GM11168 (cell line): ENCODE data around the gene TCEA3.

Experiments used
- in situ Hi-C: fragments of 300-500 bp; cut with MboI; formaldehyde crosslinking; loops from one replicate; pipeline ENCODE4 v1.12.0; 2022; ENCODE audit warnings: low sequenced_read_pairs; ENCODE audit not compliant: unreplicated experiment

TCEA3 gene

DNA sequence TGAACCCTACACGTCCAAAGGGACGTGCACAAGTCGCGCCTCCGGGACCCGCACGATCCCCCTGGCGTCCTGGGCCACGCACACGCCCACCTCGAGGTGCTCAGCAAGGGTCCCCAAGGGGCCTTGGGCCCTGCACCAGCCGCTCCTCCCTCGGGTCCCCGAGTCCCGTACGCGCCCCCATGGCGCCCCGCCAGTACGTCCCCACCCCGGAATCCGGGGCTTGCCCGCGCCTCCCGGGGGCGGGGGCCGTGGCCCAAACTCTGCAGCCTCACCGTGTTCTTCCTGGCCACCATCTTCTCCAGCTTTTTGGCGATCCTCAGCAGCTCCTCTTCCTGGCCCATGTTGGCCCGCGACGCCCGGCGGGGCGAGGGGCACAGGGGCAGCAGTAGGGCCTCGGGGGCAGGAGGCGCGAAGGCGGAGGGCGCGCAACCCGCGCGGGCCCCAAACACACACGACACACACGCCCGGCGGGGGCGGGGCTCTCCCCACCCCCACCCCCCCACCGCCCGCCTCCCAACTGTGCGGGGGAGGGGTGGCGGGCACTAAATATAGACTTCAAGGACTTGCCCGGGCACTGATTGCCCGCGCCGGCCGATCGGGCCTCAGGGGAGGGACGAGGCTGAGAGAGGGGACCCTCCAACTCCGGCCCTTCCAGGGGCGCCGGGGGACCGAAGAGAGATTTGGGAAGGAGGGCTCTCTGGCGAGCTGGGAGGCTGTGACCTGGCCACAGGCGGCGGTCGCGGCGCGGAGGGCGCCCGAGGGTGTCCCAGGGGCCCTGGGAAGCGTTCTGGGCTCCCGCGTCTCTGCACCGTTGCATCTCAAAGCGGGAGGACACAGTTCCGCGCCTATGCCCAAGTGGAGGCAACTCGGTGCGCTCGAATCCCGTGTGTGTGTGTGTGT is at the start of gene TCEA3:
Gene TCEA3 (minus strand): TSS at position 456 of the 900 bp plus-strand sequence. CDS start 115 bp downstream, at position 341.
- in situ Hi-C loops: no loop called here

DNA sequence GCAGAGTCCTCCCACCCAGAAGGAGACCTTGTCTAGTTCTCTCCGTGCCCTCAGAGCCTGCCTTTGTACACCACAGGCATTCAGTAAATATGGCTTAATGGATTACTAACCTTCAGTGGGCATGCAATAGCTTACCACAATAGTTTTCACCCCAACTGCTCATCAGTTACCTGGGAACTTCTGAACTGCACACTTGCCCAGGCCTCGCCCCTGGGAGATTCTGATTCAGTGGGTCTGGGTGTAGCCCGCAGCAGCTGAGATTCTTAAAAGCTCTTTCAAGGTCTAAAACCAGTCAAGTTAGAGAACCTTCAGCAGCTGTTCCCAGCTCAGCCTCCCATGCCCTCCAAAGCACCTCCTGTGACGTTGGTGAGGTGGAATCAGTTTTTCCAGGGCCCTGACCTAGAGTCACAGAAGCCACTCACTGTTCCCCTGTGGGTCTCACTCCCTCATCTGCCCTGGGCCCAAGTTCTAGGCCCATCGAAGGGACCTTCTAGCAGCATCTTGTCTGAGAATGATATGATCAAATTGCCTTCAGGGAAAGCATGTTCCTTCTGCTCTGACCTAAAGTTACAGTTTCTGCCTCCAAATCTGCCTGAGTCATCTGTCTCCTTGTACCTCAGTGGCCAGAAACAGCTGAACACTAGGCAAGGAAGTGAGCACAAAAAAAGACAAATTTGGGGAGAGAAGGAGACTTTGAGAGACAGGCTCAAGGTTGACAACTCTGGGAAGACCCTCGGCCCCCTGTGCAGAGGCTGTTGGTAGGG is 48.7 kb upstream of the TCEA3 start:
- in situ Hi-C loops: no loop called here

DNA sequence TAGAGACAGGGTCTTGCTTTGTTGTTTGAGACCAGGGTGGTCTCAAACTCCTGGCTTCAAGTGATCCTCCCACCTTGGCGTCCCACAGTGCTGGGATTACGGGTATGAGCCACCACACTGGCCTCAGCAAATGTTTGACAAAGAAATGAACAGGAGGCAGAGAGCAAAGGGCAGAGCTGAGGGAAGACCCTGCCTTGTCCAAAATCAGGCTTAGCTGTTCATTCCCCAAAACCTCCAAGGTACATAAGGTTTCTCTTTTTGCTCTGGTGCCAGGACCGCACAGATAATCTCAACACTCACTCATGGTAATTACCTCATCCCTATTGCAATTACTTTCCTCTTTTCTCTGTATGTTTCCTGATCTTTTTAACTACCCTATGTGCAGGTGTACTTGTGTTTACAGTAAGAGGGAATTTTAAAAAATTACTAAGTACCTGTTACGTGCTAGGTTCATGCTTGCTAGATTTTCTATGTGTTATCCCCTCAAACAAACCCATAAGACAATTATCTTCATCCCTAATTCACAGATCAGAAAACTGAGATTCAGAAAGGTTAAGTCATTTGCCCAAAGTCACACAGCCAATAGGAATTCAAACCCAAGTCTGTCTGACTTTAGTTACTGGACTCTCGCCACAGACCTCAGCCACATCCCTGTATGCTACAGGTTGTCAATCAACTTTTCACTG is 47.9 kb upstream of the TCEA3 start:
- in situ Hi-C loops: no loop called here

DNA sequence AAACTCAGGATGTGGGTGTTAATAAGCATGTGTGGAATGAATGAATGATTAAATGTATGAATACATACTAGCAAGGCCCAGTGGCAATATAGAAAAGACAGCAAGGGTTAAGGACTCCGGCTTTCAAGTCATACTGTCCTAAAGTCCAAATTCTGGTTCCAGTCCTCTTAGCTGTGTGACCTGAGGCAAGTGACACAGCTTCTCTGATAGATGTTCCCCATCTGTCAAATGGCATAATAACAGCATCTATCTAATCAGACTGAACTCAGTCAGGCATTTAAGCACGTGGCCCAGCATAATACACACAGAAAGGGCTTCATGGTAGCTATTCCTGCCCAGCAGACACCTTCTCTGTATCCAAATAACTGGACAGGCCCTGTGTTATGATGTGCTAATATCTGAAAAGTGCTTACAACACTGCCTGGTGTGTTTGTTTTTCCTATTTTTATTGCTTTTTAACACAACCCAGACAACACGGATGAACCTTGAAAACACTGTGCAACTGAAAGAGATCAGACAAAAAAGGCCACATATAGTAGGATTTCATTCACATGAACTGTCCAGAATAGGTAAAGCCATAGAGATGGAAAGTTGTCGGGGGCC is 47.0 kb upstream of the TCEA3 start:
- in situ Hi-C loops: no loop called here

DNA sequence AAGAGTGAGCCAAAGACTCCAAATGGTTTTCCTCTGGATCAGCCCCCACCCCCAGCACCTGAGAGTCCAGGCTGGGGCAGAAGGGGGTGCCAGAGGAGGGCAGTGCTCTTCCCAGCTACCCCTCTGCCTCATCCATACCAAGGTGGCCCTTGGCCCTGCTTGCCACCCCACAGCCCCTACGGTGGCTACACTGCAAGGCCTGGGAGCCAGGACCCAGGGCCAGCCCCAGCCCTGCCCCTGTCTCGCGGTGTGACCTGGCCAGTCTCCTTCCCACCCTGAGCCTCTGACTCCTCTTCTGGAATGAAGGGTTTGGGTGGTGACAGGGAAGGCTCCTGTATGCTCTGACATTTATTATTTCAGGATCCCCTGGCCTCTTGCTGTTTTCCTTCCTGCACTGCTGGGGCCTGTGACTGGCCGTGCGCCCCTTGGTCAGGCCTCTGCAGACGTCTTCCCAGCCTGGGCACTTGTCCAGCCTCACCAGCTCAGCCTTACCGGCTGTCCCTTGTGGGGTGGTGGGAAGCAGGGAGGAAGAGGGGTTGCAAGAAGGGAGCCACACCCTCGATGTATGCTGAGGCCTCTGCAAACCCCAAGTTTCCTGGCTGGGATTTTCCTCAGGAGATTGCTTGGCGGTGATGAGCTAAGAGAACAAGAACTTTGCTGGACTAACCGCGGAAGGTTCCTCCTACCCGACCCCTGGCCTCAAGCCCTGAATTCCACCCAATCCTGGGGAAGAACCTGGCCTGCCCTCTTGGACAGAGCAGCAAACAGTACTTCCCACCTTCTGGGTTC is 45.9 kb upstream of the TCEA3 start:
- in situ Hi-C loops: no loop called here

DNA sequence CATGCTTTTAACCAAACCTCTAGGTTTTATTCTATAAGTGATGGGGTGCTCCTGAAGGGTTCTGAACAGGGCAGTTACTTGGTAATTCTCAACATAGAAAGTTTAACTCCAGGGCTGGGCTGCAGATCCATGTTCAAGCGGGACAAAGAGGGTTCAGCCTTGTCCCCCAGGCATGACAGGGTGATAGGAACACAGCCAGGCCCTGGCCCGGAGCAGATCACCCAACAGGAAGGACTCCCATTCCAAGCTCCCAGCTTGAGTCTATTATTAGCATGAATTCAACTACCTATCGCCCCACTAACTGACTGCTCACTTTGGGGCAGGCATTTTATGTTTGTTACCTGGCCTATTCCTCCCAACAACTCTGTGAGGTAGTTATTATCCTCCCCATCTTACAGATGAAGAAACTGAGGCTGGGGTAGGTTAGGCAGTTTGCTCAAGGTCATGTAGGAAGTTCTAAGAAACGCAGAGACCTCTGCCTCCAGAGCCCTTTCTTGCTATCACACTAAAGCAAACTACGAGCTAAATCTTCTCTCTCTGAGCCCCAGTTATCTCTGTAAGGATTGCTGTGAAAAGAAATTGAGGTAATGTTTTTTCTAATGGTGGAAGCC is 44.9 kb upstream of the TCEA3 start:
- in situ Hi-C loops: no loop called here

DNA sequence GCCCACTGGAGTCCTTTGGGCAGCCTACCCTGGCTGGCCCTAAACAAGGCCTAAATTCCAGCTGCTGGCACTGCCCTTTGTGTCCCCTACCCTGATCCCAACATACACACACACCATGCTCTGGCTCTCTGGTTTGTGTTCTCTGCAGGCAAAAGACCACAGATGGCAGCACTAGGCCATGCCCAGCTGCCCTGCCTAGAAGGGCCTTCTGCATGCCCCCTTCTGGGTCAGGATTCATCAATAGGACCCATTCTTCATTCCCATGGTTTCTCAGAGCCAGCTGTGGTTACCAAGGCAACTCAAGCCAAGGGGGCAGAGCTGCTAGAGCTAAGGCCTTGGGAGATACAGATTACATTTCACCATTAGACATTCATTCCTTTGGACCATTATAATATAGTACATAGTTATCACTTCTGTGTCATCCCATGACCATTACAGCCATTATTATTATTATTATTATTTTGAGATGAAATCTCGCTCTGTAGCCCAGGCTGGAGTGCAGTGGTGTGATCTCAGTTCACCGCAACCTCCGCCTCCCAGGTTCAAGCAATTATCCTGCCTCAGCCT is 42.0 kb upstream of the TCEA3 start:
- in situ Hi-C loops: no loop called here

DNA sequence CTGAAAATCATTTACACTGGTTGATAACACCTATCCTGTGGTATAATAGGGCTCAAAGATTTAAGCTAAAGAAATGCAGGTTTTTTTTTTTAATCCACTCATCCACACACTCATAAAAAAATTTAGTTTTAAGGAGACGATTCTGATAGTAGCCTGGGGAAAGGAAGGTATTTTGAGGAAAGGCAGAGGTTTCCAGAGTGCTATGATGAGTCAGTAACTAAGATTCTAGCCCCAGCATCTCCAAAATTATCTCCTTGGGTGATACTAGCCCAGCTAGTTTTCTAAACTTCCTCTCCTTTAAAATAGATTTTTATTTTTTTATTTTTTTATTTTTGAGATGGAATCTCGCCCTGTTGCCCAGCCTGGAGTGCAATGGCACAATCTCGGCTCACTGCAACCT is 38.7 kb upstream of the TCEA3 start:
- in situ Hi-C loops: no loop called here

DNA sequence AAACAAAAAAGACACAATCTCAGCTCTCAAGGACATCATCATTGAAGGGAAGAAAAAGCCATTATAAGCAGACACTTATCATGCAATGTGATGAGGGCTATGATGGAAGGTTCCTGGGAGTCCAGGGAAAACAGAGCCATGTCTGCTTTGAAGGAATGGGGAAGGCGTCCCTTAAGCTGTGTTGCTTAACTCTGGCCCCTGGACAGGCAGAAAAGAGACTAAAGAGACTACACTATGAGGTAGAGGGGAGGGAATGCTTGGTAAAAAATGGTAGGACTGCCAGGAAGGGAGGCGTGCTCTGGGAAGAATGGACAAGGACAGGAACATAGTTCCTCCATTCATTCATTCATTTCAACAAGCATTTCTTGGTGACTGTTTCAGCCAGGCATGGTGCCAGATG is 38.2 kb upstream of the TCEA3 start:
- in situ Hi-C loops: no loop called here

DNA sequence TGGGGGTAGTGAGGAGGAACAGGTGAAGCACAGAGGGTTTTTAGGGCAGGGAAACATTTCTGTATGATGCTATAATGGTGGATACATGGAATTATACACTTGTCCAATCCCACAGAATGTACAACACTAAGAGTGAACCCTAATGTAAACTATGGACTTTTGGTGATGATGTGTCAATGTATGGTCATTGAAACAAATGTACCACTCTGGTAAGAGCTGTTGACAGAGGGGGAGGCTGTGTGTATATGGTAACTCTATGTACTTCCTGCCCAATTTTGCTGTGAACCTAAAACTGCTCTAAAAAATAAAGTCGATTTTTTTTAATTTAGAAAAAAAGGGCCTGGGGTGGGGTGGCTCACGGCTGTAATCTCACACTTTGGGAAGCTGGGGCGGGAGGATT is 36.5 kb upstream of the TCEA3 start:
- in situ Hi-C loops: no loop called here

DNA sequence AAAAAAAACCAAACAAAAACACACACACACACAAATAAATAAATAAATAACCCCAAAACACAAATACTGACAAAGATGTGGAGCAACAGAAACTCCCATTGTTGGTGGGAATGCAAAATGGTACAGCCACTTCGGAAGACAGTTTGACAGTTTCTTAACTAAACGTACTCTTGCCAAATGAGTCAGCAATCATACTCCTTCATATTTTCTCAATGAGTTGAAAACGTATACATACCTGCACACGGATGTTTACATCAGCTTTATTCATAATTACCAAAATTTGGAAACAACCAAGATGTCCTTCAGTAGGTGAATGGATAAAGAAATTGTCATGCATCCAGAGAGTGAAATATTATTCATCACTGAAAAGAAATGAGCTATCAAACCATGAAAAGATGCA is 36.0 kb upstream of the TCEA3 start:
- in situ Hi-C loops: no loop called here

DNA sequence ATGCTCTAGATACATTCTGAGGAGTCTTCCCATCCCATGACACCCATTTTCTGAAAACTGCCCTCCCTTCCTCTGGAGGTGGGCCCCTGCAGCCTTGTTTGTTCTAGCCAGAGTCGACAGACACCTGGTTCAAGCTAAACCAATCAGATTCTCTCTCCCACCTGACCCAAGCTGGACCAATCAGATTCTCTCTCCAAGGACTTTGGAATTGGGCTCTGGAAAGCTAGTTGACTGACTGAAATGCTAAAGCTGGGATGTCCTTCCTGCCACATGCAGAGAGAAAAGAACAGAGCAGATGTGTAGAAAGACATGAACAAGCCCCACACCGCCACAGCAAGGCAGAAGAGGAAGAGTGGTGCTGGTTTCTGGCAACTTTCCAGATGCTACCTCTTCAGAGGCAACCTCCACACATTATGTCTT is 34.8 kb upstream of the TCEA3 start:
- in situ Hi-C loops: no loop called here

DNA sequence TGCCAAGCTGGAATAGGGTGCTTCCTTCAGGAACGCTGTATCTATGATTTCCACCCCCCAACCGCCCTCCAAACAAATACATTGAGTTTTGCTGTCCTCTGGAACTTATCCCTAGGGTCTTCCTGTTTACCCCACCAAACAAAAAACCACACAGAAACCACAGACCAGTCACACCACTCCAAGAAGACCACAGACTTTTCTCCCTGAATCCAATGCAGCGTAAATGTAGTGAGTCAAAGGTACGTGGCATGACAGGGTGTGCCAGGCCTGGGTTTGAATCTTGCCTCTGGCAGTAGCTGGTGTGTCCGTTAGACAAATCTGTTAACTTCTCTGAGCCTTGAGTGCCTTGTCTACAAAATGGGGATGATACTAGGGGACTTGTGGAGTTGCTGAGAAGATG is 31.7 kb upstream of the TCEA3 start:
- in situ Hi-C loops: no loop called here

DNA sequence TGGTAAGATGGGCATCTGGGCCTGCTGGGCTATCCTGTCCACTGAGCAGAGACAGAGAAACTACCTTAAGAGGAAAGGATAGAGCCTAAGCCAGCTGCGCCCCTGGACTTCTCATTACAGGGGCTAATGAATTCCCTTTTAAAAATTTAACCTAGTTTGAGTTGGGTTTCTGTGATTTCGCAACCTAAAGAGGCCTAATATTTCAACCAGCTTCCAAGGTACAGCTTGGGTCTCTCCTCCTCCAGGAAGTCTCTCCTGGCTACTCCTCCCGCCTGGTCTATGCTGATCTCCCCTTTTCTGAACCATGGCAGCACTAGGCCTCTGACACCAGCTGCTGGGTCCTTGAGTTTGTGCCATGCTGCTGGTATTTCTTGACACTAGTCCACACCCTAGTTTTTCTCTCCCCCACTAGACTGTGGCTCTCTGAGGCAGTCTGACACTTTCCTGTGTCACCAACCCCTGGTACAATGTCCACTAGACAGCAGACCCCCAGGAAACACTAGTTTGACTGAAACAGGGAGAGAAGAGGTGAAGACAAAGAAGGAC is 29.0 kb upstream of the TCEA3 start:
- in situ Hi-C loops: no loop called here

DNA sequence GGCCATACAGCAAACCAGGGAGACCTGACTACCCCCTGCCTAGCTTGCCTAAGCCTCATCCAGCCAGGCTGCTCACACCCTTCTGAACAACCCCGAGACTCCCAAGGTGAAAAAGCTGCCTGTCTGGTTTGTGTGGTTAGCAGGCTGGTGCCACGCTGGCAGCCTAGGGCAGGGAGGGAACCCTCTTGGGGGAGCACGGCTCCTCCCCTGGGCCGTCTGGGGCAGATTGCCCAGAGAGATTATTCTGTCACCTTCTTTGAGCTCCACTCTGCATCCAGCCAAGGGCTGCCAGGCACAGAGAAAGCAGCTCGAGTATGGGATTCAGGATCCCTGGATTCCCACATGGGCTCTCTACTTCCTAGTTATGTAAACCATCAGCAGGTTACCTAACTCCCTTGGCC is 27.5 kb upstream of the TCEA3 start:
- in situ Hi-C loops: no loop called here

DNA sequence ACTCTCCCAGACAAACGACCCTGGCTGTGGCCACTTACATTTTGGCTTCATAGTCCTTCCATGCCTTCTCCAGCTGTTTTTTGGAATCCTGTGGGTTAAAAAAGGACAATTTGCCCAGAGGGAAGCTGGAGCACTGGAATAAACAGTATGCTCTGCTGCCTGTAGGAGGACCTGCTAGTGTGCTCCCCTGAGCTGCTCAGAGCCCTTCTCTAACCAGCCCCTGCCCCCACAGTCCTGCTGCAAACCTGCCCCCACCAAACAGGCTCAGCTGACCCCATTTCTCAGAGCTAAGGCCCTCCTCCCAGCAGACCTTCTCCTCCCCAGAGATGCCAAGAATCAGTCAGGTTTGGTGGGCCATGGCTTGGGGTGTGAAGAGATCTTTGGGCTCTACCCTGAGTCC is 26.9 kb upstream of the TCEA3 start:
- in situ Hi-C loops: no loop called here

DNA sequence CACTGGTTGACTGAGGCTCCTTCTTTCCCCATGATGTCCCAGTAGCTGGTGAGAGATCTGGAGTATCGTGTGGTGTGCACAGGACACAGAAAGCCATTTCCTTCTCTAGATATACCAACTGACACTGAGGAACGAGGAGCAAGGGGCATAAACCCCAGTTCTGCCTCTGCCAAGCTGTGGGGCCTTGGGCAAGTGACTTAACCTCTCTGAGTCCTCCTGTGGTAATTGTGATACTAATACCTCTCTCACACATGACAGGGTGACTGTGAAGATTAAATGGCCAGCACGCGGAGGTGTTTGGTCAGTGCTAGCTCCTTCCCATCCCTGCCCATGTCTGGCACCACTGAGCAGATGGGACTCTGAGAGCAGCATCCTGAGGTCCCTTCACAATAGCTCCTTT is 26.3 kb upstream of the TCEA3 start:
- in situ Hi-C loops: no loop called here

DNA sequence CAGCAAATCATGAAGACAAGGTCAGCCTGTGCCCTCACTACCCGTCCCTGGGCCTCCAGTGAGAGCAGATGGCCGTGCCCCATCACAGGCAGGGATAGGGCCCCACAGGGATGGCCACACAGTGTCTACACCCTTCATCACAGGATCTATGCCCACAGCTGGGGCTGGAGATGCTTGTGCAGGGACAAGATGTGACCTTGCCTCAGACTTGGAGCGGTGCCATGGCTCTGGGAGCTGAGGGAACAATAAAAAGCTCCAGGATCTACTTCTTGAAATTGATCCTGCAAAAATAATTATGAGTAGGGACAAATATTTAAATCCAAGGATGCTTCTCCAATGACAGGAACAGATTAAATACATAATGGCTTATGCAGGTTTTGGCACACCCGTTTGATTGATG is 25.4 kb upstream of the TCEA3 start:
- in situ Hi-C loops: no loop called here

DNA sequence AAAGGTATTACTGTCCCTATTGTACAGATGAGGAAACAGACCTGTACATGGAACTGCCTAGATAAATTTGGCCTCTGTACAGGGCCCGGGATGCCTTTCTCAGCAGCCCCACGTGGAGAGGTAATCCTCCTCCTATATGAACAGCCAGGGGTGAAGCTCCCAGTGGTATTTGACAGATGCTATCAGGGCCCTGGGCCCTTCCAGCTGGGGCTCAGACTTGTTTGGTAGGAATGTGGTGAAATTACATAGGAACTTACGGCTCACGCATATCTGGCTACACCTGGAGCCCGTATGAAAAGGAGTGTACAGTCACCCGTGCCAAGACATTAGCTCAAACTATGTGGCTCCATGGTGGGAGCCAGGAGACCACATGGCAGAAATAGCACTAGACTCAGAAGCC is 24.8 kb upstream of the TCEA3 start:
- in situ Hi-C loops: no loop called here
